HG03342 (cell line): ENCODE measurements around the gene TM4SF5.

Experiments used
- ATAC-seq: cut with Tn5 transposase; IDR thresholded peaks from one replicate; pipeline ENCODE4 v1.9.1; 2021; ENCODE audit warnings: mild to moderate bottlenecking, moderate library complexity; ENCODE audit not compliant: unreplicated experiment

Gene TM4SF5

DNA sequence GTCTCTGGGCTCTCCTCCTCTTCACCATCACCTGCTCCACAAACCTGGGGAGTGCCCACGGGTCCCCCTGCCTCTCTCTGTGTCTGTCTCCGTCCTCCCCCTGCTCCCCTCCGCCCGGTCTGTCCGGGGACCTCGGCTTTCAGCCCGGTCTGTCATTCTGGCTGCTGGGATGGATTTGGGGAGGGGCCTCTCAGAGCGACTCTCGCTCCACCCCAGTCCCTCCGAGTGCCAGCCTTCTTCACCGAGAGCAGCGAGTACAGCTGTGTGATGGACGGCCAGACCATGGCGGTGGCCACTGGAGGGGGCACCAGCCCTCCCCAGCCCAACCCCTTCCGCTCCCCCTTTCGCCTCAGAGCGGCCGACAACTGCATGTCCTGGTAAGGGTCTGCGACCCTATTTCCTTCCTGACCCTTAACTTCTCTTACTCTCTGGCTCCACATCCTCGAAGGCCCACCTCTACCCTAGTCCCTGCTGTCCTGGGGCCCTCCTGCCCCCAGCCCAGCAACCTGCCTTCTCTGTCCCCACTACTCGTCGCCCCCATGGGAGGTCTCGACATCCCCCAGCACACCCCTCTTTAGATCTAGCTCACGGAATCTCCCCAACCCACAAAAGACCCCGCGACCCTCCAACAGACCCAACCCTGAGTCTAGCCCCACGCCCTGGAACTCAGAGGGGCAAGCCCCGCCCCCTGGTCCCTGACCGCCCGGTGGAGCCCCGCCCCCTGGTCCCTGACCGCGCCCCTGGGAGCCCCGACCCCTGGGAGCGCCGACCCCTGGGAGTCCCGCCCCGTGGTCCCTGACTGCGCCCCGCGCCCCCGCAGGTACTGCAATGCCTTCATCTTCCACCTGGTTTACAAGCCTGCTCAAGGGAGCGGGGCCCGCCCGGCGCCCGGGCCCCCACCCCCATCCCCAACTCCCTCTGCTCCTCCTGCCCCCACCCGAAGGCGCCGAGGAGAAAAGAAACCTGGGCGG is 26.4 kb upstream of the TM4SF5 start:
- ATAC-seq: no peak

DNA sequence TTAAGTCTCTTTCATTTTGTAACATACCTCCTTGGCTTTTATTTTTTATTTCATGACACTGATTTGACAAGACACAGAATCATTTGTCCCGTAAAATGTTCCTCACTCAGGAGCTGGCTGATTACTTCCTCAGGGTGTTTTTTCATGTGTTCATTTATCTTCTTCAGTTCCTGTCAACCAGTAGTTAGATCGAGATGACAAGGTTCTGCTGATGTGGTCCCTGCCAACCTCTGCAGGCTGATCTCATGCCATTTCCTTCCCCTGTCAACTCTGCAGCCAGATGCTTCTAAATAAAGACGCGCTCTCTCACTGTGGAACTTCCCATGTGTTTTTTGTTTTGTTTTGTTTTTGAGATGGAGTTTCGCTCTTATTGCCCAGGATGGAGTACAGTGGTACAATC is 23.8 kb upstream of the TM4SF5 start:
- ATAC-seq: no peak

DNA sequence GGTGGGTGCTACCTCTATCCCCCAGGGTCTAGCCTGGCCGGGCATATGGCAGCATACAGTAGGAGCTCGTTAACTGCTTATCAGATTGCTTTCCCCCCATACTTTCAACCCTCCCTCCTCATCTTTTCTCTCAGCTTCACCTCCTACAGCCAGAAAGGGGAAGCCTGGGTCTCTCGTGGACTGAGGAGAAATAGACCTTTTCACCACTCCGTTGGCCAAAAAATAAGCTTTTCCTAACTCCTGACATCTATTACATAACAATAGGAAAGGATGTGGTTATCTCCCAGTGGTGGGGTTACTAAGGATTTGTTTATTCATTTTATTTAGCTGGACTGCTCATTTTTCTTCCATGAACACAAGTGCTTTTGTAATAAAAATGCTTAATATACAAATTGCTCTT is 23.0 kb upstream of the TM4SF5 start:
- ATAC-seq: no peak

DNA sequence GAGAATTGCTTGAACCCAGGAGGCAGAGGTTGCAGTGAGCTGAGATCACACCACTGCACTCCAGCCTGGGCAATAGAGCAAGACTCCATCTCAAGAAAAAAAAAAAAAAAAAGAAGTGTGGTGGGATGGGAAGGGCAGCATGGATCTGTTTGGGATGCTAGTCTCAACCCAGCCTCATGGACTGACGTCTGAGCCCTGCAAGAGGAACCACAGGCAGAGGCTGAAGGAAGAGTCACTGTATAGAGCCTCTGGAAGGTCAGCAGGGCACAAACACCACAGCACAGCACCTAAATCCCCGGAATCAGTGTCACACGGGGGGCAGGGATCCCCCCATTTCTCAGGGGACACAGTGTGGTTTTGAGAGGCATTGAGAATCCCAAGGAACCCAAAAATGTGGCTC is 21.1 kb upstream of the TM4SF5 start:
- no peak for ATAC-seq

DNA sequence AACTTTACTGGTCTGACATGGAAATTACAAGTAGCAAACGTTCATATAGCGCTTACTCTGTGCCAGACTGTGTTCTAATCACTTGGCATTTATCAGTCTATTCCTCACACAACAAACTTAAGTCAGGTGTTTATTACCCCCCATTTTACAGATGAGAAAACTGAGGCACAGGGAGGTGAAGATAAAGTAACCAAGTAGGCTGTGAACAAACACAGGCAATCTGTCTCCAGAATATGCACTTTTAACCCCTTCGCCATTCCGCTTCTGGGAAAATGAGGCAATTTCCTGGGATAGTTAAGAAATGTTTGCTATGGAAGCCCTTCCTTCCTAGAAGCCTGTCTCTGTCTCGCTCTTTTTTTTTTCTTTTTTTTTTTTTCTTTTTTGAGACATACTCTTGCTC is 19.8 kb upstream of the TM4SF5 start:
- ATAC-seq: no peak

DNA sequence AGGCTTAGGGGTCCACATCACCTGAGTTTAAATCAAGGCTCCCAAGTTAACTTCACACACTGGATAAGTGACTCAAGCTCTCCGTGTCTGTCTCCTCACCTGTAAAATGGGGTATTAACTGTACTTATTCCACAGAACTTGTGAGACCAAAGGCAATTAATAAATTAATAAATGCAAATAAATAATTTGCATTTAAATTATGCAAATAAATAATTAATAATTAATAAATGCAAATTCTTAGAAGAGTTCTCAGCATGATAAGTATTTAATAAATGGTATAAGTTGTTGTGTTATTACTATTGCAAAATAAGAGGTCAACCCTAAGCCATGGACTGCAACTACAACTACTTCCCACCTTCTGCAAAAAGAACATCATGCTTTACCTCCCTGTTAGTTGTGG is 18.3 kb upstream of the TM4SF5 start:
- ATAC-seq: no peak

DNA sequence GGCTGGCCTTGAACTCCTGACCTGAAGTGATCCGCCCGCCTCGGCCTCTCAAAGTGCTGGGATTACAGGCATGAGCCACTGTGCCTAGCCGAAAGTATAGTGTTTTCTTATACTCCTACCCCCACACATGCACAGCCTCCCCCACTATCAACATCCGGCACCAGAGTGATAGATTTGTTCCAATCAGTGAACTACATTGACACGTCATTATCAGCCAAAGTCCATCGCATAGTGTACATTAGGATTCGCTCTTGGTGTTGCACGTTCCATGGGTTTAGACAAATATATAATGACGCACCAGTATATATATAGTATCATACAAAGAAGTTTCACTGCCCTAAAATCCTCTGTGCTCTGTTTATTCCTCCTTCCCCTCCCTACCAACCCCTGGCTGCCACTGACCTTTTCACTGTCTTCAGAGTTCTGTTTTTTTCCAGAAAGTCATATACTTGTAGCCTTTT is 11.9 kb upstream of the TM4SF5 start:
- no peak for ATAC-seq

DNA sequence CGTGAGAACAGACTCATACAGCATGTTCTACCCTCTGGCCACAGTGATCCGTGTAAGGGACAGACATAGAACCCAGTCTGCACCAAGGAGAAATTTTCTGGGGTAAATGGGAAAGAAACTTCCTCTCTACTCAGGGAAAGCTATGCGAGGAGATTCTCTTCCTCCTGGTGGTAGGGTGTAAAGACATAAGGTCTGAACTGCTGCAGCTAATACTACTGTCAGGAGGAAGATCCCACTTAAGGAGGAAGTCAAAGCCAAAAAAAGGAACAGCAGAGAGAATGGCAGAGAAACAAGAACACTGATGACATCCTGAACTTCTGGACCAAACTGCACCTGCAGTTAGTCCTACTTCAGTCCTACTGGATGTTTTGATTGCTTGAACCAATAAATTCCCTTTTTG is 7.1 kb upstream of the TM4SF5 start:
- no peak for ATAC-seq

DNA sequence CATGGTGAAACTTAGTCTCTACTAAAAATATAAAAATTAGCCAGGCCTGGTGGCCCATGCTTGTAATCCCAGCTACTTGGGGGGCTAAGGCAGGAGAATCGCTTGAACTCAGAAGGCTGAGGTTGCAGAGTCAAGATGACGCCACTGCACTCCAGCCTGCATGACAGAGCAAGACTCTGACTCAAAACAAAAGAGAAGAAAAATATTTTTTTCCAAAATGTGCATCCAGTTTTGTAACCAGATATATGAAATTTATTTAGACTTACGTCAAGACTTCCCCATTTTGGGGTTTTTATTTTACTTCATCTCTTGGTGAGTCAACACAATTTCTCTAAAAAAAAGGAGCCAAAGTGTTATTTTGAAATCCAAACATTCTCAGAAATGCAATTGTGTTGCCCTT is 5.5 kb upstream of the TM4SF5 start:
- ATAC-seq: no peak

DNA sequence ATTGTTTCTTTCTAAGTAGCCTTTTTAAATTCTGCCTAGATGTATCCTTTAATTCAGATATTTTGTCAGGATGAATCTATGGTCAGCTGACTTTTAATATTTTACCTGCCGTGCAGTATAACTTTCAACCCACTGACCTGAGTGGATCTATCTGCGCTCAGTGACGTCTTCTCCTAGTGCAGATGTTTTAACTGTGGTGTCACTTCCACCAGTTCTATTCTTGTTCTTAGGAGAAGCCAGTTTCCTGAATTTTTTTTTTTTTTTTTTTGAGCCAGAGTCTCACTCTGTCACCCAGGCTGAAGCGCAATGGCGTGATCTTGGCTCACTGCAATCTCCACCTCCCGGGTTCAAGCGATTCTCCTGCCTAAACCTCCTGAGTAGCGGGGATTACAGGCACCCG is 5.0 kb upstream of the TM4SF5 start:
- no peak for ATAC-seq

DNA sequence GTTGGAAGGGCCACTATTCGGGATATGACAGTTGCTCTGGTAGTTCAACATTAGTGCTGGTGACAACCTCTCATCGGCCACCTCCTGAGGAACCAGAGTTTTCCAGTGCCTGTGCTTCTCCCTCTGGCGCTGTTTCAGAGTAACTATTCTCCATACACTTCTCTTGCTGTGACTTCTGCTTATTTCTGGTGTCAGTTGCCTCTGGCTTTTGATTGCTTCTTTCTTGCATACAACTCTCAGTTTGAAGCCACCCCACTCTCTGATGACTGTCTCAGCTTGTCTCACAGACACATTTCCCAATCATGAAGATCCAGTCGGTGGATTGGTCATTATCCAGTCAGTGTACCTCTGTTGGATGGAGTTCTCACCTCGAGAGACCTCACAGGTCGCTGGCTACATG is 3.4 kb upstream of the TM4SF5 start:
- no peak for ATAC-seq

DNA sequence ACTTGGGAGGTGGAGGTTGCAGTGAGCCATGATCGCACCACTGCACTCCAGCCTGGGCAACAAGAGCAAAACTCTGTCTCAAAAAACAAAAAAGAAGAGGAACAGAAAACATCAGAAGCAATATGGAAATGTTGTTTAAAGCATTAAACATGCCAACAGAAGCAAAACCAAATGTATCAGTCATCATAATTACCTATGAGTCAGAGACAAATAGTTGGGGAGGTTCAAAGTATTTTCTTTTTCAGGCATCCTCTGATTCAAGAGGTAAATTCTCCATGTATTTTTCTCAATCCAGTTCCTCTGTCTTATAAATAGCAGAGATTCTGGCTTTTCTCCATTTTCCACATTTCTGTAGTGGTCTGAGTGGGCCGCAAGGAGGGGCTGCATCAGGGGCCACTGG is 2.1 kb upstream of the TM4SF5 start:
- no peak for ATAC-seq

DNA sequence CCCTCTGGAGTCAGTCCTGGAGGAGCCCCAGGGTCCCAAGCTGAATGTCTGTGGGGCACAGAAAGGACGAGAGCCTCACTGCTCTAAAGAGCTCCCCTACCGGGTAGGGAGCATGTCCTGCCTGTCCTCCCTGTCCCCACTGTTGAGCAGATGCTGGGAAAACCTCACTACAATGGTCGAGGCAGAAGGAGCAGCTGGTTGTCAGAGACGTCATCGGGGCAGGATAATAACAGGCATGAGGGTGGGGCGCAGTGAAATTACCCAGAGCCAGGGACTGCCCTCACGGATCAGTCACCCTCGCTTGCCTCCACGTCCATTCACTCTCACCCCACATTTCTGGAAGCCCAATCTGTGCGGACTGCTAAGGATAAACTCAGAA is 538 bp downstream of the TM4SF5 start:
- ATAC-seq: no peak

DNA sequence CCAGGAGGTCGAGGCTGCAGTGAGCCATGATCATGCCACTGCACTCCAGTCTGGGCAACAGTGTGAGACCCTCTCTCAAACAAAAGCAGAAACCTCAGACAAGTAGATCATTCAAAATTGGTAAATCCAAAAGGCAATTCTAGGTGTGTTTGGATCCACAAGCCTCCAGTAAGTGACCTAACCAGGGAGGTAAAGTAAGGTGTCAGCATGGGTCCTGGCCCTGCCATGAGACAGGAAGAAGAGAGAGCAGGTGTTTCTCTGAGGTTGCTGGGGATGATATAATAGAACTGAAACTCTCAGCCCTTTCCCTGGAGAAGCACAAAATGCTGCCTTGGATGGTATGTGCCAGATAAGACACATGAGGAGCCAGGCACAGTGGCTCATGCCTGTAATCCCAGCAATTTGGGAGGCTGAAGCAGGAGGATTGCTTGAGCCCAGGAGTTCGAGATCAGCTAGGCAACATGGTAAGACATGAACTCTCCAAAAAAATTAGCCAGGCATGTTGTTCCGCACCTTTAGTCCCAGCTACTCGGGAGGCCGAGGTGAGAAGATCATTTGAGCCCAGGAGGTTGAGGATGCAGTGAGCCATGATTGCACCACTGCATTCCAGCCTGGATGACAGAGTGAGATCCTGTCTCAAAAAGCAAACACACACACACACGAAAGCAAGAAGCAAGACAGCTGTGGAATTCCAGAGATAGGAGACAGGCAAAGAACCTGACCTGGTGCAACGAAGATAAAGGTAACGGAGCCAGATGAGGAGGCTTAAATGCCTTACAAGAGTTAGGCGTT is 6.5 kb downstream of the TM4SF5 start:
- ATAC-seq: no peak

DNA sequence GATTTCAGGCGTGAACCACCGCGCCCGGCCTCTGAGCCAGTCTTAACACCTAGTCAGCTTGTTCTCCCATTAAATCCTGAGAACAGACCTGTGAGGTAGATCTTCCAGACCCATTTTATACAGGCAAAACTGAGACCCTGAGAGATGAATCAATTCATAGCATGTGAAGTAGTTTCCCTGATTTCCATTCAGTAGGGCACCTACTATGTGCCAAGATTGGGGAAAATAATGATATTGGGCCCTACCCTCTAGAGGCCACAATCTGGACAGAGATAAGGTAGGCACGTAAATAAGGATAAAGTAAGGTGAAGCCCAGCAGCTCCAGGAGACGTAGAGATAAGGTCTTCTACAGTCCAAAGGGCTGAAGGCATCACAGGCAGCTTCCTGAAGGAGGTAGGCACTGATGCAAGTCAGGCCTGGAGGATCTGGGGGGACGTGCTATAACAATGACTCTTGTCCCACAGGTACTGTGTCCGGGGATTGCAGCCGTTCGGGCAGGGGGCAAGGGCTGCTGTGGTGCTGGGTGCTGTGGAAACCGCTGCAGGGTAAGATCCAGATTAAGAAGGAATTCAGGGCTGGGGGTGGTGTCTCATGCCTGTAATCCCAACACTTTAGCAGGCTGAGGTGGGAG is 8.8 kb downstream of the TM4SF5 start:
- ATAC-seq: no peak

DNA sequence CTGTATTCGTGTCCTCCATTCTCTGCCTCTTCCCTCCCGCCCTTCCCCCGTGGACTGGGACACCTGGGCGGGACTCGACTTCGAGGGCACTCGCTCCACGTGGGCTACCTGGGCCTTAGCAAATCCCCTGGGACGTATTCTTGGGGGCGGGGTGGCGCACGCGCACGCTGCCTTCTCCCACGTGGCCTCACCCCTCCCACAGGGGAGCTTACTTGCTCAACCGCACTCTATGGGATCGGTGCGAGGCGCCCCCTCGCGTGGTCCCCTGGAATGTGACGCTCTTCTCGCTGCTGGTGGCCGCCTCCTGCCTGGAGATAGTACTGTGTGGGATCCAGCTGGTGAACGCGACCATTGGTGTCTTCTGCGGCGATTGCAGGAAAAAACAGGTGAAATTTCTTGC is 11.0 kb downstream of the TM4SF5 start:
- no peak for ATAC-seq

DNA sequence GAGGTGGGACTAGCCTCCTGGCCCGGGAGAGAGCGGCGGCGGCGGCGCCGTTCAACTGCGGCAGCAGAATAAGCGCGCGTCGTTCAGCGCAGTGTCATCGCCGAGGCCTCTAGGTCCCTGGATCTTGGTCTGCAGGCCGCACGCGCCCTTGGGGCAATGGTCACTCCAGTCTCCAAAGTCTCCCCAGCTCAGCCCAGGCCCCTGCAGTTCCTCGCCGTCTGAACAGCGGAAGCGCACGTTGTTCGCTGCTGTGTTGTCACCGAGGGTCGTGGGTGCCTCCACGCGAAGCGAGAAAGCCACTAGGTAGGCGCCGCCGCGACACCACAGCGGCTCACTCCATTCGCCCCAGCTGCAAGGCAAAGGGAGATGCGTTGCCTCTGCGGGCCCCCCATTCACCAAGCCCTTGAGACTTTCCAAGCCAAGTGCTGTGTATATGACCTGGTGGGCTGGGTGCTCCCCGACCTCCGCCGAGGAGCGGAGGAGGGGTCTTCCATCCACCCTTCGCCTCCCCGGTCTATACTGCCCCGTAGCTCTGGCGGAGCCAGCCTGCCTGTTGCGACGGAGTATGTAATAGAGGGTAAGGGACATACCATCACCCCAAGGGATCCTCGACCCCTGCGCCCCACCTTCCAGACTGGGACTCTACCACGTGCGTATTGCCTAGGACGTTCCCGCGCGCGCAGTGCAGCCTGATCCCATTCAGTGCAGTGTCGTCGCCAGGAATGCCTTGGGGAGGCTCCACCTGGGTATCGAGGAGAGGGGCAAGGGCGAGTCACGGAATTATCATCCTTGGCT is 13.8 kb downstream of the TM4SF5 start:
- ATAC-seq: no peak

DNA sequence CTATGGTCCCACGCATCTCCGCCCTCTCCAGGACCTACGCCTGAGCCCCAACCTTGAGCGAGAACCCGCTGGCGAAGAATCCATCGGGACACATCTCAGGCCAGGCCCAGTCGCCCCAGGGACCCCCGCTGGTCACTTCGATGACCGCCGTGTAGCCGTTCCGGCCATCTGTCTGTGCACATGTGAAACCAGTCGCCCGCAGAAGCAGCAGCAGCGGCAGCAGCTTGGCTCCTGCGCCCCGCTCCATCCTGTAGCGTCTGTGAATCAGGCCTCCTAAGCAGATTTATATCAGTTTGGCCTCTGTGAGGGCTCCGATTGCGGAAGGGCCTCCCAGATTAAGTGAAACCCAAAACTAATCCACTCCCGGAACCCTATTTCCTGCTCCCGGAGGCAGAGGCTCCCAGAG is 14.4 kb downstream of the TM4SF5 start, which contains the start of gene VMO1:
Gene VMO1, minus strand, starts transcription at position 259 of the 406 bp plus-strand sequence. Its CDS starts 12 bp downstream, at position 247.
- ATAC-seq: no peak

DNA sequence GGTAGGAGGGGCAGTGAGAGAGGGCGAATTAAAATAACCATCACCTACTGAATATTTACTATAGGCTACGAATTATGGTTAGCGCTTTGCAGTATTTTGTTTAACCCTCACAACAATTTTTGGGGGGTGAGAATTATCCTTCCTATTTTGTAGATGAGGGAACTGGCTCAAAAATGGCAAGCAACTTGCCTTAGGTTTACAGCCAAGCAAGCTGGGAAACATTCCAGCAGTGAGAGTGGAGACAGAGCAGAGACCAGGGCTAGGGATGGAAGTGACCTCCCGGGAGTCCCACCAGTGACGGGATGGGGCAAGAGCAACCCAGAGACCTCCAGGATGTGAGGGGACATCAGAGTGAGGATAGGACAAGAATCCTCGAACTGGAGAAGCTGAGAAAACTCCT is 14.8 kb downstream of the TM4SF5 start:
- no peak for ATAC-seq

DNA sequence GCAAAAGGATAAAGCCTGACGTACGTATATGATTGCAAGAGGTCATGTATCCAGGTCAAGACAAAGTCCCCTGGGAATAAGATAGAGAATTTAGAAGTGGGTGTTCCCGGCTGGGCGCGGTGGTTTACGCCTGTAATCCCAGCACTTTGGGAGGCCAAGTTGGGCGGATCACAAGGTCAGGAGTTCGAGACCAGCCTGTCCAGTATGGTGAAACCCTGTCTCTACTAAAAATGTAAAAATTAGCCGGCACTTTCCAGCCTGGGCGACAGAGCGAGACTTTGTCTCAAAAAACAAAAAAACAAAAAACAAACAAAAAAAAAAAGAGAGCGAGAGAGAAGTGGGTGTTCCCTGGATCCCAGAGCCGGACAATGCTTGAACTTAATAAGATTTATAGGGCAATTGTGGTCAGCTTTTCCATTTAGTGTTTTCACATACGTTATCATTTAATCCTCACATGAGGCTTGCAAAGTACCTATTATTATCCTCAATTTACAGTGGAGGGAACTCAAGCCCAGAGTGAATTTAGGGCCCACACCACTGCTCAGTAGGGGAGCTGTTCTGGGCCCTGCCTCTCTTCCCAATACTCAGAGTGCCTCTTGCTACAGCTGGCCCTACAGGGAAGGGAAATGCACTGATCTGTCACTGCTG is 16.6 kb downstream of the TM4SF5 start:
- no peak for ATAC-seq
